GM12878 (cell line): ENCODE data around the gene NCKAP5L.

Experiments
- BRCA1 ChIP-seq: IDR thresholded peaks from 2 replicates; pipeline ENCODE4 v1.6.1; 2011; ENCODE audit warnings: low read depth, low read length, improper control_type of control experiment
- CBX3 ChIP-seq: fragments of 200-600 bp; sonication (generic); IDR thresholded peaks from 2 replicates; pipeline ENCODE4 v1.6.1; 2016; ENCODE audit warnings: low read depth, borderline replicate concordance
- CHD2 ChIP-seq: IDR thresholded peaks from 2 replicates; pipeline ENCODE4 v1.6.1; 2011; ENCODE audit warnings: low read depth, low read length, improper control_type of control experiment, borderline replicate concordance

DNA sequence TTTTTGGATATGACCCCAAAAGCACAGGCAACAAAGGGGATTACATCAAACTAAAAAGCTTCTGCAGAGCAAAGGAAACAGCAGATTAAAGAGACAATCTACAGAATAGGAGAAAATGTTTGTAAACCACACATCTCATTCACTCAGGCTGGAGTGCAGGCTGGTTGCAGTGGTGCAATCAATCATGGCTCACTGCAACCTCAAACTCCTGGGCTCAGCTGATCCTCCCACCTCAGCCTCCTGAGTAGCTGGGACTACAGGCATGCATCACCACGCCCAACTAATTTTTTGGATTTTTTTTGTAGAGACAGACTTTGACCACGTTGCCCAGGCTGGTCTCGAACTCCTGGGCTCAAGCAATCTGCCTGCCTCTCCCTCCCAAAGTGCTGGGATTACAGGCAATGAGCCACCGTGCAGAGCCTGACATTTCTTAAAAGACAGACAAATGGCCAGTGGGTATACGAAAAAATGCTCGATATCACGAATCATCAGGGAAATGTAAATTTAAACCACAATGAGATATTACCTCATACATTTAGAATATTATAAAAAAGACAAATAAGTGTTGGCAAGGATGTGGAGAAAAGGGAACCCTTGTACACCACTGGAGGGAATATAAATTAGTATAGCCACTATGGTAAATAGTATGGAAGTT, 9.8 kb downstream of the NCKAP5L start:
- TF ChIP-seq BRCA1 (no peak), CBX3 (no peak), CHD2 (no peak)
